Measurements from ENCODE around the gene AK9.
"Not testable (repeated sequence)": the region's sequence is repeated elsewhere in the genome, so short reads cannot be mapped to it uniquely, and the experiment has no call there.

AK9 gene

GRCh38 chr6:109477184-109477583 is 213.8 kb downstream of the AK9 start:
- no peak for DNase-seq

- no peak for DNase-seq
Observed at GRCh38 chr6:109475625-109476024, 215.4 kb downstream of the AK9 start.

- DNase-seq: no peak
Observed at GRCh38 chr6:109474995-109475394, 216.0 kb downstream of the AK9 start.

- DNase-seq: no peak
Observed at GRCh38 chr6:109473120-109473519, 217.9 kb downstream of the AK9 start.

GRCh38 chr6:109472132-109472995 is 218.6 kb downstream of the AK9 start:
- DNase-seq: no peak

- DNase-seq: no peak
Observed at GRCh38 chr6:109471105-109471810, 219.7 kb downstream of the AK9 start.

- DNase-seq: no peak
Observed at GRCh38 chr6:109469591-109470189, 221.3 kb downstream of the AK9 start.

GRCh38 chr6:109467696-109468095 is 223.3 kb downstream of the AK9 start:
- DNase-seq: no peak

GRCh38 chr6:109466212-109466923 is 224.6 kb downstream of the AK9 start:
- no peak for DNase-seq

- no peak for DNase-seq
Observed at GRCh38 chr6:109465772-109466171, 225.2 kb downstream of the AK9 start.

- no peak for DNase-seq
Observed at GRCh38 chr6:109461733-109462526, 229.1 kb downstream of the AK9 start.

- DNase-seq: not testable (repeated sequence)
Observed at GRCh38 chr6:109461205-109461604, 229.8 kb downstream of the AK9 start.

- no peak for DNase-seq
Observed at GRCh38 chr6:109460161-109460829, 230.7 kb downstream of the AK9 start.

GRCh38 chr6:109458774-109459531 is 232.0 kb downstream of the AK9 start:
- DNase-seq: peak; percentile 41

- DNase-seq: no peak
Observed at GRCh38 chr6:109457562-109457996, 233.4 kb downstream of the AK9 start.

- no peak for DNase-seq
Observed at GRCh38 chr6:109456710-109457561, 234.1 kb downstream of the AK9 start.

GRCh38 chr6:109456111-109456583 is 234.9 kb downstream of the AK9 start:
- no peak for DNase-seq

GRCh38 chr6:109455437-109456110 is 235.4 kb downstream of the AK9 start, which contains the start of gene MICAL1:
Gene MICAL1, minus strand, starts transcription at chr6:109455772. Its CDS starts 1,576 bp downstream, at chr6:109454196.
- DNase-seq: peak; percentile 56

All from stimulated activated CD4-positive, alpha-beta T cell treated with anti-CD3 and anti-CD28 coated beads, Interleukin-1b, Interleukin-23, amount 100 ng/mL, for 48 hours (primary cell).